Activated CD4-positive, alpha-beta T cell treated with anti-CD3 and anti-CD28 coated beads, Interleukin-2, Interleukin-4, amounts not matched to agents 100 ng/mL and 50 ng/mL, durations not matched to agents 16 hours and 8 hours (primary cell): ENCODE results near the gene NAV3.

Experiments
- DNase-seq: peaks from one replicate; pipeline ENCODE4 v3.0.0-alpha.2; 2020; ENCODE audit warnings: low spot score

The NAV3 gene

DNA sequence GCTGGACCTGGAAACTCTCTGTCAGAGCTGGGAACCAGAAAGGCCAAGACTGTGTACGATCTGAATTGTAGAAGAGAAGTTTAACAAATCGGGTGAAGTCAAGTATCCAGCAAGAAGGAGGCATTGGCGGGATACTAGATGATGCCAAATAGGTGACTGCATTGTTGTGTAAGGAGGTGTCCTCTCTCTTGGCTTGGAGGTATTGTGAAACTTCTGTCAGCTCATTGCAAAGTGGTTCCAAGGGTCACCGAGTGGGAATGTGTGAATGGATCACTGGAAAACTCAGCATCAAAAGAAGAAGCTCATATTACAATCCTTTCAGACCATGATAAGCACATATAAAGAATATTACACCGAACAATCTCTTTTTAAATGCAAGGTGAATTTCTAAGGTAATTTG, 11.7 kb downstream of the NAV3 start:
- DNase-seq: no peak

DNA sequence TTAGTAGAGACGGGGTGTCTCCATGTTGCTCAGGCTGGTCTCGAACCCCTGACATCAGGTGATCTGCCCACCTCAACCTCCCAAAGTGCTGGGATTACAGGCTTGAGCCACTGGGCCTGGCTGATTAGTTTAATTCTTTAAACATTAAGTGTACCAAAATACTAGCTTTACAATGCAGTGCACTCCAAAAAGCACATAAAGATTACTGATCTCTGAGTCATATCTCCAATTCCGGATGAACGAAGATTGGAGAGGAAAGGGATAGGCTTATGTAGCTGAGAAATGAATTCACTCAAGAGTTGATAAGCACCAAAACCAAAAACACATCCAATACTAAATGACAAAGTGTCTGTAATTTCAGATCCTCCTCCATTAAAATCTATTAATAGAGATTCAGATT, 15.1 kb downstream of the NAV3 start:
- no peak for DNase-seq

DNA sequence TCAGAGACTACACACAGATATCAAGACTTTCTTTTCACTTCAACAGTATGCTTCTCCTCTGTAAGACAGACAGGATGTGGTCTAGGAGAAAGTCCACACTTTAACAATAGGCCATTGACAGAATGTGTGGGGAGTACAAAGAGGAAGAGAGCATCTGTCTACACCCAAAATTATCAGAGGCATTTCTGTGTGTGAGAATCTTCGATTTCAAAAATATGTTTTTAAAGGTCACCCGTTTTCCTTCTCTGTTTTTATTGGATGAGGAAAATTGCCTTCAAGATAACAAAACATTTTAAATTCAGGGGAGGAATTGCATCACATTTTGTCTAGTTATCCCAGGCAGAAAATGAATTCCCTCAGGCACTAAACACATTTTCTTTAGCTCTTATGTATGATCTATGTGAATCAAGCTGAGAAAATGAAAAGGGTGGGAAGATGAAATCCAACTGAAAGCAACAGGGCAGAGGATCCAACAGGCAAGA, 16.4 kb downstream of the NAV3 start:
- no peak for DNase-seq

DNA sequence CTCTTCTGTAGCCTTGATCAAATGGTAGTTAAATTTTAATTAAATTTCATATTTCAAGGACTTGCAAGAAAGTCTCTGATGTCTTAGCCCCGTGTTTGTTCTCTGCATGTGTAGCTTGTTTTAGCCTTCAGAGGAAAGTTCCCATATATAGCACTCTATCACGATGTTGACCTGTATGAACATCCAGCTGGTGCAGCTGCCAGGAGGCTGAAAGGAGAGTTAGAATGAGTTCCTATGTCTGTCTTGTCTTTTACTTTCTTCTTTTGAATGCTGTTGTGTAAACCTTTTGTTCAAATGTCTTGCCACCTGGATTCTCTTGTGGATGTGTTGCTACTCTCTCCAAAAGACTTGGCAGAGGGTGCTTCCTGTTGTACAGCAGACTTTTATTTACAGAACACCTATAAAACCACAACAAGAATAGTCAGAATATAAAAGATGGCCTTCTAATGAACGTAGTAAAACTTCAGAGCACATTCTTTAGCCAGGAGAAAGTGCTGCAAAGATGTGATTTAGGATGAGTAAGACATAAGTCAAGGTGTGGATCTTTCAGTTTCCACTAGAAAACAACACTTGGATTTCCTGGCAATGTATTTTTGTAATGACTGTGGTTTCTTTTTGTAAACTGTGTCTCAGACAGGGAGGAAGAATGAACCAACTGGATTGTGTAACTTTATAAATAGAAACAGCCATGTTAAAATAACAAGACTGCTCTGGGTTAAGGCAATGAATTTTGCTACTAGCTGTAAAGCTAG, 17.2 kb downstream of the NAV3 start:
- DNase-seq: no peak

DNA sequence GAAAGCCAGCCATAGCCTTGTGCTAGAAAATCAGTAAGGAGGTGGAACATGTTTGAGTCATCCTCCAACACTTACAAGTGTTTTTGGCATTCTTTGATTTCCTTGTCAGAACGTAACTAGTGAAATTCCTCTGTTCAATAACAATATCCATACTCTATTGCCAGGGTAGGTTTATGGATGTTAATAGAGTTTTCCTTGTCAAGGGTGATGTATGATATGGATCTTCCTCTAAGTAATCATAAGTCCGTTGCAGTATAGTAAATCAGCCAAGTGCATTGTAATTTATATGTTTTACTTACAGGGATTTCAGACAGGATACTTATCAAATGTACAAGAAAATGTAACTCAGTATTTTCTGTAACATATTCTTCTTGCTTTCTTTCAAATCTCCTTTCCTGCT, 19.4 kb downstream of the NAV3 start:
- no peak for DNase-seq

DNA sequence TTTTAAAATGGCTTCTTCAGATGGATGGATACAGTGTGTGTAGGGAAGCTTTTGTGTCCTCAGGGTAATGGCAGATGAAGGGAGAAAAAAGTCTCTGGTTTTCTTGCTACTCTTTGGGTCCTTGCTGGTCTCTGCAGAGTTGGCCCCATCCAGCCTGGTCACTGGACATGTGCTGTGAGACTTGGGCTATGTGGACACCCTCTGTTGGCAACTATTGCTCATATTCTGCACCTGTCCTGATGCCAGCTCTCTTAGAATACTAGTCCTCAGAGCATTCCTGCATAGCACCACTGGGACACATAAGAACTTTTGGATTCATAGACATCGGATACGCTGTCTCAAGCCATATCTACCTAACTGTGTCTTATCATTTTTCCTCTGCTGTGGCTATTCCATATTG, 20.0 kb downstream of the NAV3 start:
- no peak for DNase-seq

DNA sequence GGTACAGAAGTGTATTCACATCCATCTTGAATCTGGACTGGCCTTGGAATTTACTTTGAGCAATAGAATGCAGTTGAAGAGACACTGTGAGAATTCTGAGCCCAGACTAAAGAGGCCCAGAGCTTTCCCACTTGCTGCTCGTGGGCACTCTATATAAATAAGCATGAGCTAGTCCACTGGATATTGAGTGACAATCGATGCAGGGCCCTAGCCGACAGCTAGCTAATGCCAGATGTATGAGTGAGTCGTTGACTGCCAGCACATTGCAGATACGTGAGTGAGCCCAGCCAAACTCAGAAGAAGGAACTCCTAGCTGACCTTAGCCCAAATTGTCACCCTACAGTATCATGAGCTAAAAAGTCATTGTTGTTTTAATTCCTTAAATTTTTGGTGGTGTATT, 24.9 kb downstream of the NAV3 start:
- DNase-seq: no peak

DNA sequence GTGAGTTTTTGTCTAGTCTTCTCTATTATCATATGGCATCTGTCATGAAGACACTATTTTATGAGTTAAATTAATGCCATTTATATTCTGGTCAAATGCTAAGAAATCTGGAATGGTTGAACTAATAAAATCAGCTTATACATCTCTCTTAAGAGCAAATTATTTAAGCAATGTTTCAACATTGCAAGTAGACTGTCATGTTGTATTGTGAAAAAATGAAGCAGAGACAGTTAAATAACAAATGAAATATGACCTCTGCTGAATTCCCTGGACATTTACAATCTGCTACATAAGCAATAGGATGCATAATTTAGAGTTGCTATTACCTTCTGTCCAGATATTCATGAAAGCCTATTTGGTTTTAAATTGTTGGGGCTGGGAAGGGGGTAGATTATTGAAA, 30.6 kb downstream of the NAV3 start:
- DNase-seq: no peak

DNA sequence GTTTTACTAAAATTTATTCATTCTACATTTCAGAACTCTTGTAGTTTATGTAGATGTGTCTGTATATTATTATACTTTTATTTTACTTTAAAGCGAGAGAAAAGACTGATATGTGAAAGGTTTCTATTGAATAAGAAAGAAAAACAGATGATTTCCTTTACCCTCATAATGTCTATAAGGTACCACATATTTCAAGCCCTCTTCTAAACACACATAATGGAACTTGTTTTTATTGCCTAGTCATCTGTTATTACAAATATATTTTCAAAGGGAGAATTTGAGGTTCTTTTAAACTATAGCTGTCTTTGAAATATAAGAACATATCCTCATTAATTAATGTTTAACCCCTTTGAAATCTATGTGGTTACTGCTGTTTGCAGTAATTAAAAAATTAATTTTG, 34.5 kb downstream of the NAV3 start:
- no peak for DNase-seq

DNA sequence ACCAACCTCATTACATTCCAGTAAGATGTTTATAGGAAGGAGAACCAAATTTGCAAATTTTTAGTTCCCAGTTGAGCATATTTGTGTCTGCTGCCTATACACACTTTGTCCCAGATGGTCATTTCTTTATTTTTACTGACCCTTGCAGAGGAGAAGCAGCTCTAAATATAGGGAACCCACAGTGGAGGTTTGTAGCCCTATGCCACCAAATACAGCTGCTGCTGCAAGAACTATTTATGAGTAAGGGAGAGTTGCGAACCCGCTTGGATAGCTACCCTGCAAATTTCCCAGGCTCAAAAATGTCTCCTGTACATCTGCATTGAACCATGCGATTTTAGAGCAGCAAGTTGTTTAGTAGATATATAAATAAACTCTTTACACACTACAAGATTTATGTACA, 48.2 kb downstream of the NAV3 start:
- DNase-seq: no peak

DNA sequence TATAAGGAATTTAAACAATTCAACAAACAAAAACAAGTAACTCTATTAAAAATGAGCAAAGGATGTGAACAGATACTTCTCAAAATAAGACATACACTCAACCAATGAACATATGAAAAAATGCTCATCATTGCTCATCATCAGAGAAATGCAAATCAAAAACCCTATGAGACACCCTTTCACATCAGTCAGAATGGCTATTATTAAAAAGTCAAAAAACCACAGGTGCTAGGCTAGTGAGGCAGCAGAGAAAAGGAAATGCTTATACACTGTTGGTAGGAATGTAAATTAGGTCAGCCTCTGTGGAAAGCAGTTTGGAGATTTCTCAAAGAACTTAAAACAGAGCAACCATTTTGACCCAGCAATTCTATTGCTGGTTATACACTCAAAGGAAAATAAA, 52.0 kb downstream of the NAV3 start:
- no peak for DNase-seq

DNA sequence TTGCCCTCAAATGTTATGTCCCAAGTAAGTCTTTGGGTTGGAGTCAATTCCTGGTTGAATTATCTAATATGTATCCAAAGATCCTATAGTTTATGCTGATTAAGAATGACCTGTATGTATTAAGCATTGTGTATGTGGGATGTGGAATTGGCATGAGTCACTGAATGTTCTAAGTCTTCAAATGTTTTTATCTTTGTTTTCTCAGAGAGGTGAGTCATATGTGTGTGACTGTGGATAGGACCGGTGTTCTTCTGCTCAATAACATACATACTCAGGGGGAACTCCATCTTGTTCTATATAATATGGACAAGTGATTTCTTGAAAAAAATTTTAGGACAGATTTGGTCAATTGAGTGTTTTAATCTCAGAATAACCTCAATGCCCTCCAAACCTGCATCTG, 57.9 kb downstream of the NAV3 start:
- no peak for DNase-seq

DNA sequence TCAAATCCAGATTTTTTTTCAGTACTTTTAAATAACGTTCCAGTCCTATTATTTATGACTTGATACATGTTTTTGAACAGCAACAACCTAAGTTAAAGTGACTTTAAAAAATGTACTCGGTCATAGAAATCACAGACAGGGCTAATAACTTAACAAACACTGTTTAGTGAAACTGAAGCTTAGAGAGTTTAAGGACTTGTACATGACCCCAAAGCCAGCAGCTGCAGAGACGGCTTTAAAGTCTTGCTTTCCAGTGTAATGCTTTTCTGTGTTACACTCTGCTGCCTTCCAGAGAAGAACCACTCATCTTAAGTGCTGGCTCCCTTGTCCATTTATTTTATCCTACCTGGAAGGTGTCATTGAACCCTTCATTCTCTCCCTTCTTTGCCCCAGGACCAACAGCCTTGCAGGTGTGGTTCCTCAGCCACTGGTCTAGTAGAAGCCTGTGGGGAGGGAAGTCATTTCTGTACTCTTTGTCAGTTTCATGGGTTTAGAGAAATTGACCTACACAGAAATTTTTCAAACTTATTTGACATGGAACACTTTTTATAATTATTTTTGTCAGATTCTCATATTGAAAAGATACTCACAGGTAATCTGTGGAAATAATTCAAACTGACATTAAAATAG, 60.9 kb downstream of the NAV3 start:
- DNase-seq: no peak

DNA sequence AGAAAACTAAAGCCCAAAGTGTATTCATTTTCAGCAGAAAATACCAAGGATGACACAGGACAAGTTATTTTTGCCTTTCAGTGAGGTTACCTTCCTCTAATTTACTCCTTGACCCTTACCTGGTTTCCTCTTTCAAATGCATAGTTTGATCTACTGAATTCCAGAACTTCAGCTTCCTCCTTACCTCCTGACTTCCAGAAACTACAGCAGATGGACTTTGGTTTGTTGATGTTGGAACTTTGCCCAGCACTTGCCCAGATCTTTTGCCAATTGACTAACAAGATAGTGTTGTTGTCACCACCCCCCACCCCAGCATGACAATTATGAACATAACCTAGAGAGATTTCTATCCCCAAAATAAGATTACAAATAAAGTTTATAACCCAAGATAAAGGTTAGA, 63.2 kb downstream of the NAV3 start:
- no peak for DNase-seq

DNA sequence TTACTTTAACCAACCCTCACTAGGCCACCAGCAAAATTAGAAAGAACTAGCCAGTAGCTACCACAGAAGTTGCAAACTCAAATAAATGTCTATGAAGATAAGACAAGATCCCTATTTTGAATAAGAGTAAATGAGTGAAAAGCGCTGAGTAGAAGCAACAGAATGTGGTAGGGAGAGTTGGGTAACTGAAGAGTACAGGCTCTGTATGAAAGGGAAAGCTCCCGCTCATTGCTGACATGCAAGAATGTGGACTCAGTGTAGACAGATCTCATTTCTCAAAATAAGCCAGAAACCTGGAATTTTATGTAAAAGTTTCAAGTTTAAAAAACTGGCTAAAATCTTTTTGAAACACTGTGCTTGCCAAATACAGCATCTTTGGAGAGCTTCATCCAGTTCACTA, 63.9 kb downstream of the NAV3 start:
- DNase-seq: no peak

DNA sequence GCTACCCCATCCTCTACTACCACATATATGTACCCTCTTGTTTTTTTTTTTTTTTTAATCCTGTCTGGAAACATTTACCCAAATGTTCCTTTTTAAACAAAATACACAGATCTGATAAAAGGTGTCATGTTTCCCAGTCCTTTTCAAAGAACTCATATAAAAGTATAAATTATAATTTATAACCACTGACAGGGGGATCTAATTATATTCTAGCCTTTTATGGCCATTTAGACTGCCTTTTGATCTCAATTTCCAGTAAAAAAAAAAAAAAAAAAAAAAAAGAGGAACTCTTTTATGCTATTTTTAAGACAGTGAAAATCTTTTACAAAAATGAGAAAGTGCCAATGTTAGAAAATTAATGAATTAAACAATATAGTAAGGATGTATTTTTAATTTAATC, 65.0 kb downstream of the NAV3 start:
- DNase-seq: no peak

DNA sequence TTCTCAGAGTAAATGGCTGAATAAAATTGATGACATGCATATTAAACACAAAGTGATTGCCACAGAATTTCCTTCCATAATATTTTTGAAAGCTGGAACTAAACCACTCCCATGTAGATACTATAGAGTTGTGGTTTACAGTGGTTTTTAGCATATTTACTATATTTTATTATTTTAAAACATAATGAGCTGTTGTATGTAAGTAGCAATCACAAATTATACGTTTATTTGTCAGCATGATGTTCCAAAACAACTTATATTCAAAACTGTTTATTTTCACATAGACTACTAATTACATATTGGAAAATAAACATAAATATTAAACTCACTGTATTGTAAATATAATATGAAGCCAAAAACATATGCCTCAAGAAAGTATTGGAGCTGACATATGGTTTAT, 77.2 kb downstream of the NAV3 start:
- no peak for DNase-seq

DNA sequence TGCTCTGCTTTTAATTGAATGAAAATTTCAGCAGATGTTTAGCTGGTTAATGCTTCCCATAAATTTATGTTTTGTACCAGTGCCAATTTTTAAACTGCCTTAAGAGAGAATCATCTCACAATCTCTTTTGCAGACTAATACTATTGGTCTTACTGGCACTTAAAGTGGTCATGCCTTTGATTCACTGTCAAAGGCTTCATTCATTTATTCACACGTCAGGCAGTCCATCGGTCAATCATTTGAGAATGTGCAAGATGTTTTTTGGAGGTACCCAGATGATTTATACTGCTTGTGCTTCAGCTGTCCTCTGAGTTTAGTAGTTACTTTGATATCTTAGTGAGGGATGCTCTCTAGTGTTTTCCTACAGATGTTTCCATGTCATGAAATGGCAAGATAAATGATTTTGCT, 83.4 kb downstream of the NAV3 start:
- DNase-seq: no peak

DNA sequence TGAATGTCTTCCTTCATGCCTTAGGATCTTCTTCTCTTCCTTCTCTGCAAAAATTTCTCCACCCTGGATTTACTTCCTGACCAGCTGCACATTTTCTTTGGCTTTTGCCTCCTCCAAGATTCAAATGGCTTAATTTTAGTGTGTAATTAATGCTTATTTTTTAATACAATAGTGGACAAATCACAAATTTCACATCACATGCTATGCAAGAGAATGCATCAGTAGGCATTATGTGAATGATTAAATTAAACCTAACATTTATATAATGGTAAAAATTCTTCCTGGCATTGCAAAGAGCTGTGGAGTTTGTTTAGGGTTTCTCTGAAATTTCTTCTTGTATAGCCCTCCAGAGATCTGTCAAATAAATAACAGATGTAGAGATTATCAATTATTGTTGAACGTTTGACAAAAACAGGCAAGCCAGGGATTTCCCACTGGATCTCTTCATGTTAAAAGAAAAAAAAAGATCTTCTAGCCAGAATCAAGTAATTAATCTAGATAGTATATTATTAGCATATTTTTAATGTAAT, 84.4 kb downstream of the NAV3 start:
- DNase-seq: no peak

DNA sequence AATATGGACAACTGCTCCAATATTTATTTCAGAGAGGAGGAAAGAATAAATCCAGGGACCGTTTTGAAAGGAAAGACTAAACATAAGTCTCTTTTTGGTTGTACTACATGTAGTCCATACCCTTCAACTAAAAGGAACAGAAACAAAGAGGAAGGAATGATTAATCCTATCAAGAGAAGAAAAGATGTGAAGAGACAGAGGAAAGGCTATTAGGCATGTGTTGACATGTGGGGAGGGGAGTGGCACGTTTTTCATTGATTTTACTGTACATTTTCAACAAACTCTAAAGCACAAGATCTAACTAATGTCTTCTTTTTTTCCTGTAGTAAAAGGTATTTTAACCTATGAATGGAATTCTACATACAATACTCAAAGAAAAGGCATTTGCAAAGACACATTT, 85.6 kb downstream of the NAV3 start:
- no peak for DNase-seq

DNA sequence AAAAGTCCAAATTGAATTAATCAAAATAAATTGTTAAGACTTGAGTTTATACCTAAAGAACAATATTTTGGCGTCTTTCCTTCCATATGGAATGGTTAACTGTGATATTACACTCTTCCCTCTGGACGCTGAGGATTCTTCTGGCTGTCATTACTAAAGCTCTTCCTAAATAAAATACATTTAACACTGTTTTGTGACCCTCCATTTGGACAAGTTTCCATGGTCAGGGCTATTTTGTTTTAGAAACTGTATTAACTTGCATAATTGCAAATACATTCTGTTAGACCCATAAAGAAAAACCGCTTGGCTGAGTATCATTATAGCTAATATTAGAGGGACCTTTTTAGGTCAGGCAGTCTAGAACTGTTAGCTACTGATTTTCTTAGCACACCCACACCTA, 87.4 kb downstream of the NAV3 start:
- DNase-seq: no peak

DNA sequence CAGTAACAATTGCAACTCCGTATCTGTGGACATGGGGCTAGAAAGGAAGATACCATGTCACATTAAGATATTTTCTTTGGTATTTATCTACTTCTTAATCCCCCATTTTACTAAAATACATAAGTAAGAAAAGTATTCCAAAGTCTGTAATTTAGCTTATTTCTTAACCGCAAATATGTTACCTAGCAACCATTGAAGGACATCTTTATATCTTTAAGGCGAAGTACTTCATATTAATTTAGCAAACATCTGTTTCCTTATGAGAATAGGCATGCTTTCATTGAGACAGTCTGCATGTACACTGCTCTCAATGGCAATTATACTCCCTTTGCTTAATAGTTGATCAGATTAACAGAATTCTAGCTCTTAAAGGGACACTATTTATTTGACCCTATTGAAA, 88.8 kb downstream of the NAV3 start:
- DNase-seq: no peak

DNA sequence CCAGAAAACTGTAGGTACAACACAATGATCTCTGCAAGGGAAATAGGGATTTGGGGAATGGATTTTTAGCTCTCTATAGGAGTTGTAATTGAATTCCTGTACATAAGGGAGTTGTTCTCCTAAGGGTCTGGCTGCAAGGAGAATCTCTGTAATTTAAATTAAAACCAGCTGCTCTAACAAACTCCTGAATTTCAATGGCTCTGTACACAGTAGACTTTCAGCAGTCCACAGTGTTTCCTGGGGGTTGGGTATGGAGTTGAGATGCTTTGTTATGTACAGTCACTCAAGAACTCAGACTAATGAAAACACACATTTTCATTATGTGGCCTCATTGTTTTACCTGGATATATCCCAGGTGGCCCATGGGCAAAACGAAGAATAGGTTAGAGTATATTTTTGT, 93.2 kb downstream of the NAV3 start:
- DNase-seq: no peak

DNA sequence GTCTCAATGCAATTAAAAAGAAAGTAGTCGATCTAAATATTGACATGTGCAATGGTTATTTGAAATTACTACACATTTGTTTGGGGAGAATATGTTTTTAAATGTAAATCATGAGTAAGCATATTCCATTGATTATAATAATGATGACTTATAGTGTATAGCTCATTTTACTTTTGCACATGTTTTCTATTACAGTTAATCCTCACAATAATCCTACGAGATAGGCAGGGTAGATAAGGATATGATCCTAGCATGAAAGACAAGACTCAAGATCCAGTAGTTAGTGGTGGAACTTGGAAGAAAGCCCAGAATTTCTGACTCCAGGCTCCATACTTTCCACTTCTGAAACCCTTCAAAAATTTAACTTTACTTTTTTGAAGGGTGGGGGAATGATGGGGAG, 94.0 kb downstream of the NAV3 start:
- no peak for DNase-seq
